ENCODE data around the gene DOC2A.

Gene DOC2A

GRCh38 chr16:30003670-30004423, 7.0 kb downstream of the DOC2A start:
- no peak for DNase-seq

DNA sequence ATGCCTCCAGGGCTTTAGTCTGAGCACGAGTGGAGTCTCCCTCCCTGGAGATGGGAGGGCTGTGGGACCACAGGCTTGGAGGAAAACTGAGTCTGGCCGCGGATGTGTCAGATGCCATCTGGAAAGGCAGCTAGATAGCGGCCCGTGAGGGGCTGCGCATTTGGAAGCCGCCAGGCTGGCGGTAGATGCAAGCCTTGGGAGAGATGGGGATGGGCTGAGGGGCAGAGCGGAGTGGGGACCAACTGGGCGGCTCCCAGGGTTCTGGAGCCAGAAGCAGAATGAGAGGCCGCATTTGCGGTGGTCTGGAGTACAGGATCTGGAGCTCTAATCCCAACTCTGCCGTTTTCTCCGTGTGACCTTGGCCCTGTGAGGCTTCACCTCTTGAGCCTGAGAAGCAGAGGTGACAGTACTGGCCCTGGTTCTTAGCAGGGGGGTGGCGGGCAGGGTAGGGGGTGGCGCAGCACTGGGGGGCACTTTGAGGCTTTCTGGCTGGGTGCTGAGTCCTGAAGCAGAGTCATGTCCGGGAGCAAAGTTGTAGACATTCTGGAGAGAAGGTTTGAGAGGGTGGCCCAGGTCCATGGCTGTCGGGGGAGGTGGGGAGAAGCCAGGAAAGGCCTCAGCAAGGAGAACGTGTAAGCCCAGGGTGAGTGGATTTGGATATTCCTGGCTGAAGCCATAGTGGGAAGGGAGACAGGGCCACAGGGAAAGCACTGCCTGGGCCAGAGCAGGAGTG, 8.0 kb downstream of the DOC2A start:
- no peak for DNase-seq

DNA sequence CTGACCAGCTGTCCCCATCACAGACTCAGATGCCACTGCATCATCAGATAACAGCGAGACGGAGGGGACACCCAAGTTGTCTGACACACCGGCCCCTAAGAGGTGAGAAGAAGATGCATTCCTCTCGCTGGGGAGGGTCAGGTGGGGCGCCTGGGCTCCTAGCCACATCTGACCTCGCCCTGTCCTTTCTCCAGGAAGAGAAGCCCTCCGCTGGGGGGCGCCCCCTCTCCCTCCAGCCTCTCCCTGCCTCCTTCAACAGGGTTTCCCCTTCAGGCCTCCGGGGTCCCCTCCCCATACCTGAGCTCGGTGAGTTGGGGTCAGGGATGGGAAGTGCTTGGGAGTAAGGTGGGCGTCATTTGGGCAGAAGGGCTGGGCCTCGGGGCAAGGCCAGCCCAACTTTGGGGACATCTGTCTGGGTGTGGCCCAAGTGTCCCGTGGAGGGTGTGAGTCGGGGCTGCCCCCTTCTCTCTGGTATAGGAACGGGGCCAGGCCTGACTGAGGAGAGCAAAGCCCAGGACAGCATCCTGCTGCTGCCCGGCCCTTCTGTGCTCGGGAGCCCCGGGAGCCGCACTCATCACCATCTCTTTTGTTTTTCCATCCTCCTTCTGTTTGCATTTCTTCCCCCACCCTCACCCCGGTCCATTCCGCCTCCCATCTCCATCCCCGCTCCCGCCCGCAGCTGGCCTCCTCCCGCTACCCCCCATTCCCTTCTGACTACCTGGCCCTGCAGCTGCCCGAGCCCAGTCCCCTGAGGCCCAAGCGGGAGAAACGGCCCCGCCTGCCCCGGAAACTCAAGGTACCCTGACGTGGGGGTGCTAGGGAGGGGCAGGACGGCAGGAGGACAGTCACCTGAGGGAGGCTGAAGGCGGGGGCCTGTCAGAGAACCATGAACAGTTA, 9.8 kb downstream of the DOC2A start:
- no peak for DNase-seq

GRCh38 chr16:29999605-30000004, 11.2 kb downstream of the DOC2A start:
- DNase-seq = no peak

GRCh38 chr16:29996766-29997250, 14.0 kb downstream of the DOC2A start:
- DNase-seq = no peak

DNA sequence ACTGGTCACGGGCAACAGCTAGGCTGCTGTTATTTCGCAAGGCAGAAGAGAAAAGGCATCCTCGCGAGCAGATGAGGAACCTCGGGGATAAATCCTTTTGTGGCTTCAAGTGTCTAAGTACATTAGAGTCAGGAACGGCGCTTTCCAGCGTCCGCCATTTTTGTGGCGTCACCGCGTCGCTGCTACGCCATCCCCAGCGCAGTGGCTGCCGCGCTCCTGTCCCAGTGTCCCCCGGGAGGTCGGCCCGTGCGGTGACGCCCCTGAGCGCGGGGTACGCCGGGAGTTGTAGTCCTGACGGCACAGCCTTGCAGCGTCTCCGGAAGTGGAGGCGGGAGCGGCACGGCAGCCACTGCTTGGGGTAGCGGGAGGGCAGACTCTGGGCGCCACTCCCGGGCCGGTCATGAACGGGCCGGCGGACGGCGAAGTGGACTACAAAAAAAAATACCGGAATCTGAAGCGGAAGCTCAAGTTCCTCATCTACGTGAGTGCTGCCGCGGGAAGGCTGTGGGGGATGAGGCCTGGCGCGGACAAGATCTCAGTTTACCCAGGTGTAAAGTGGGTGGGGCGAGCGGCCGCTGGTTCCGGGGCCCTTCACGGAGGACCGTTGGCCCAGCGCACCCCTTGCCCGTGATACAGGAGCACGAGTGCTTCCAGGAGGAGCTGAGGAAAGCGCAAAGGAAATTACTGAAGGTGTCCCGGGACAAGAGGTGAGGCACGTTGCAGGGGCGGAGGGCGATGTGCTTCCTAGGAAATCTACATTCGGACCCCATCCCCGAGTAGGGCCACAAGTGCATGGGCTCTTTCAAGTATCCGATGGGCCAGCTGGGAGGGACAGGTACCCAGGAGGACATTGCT, 14.7 kb downstream of the DOC2A start, which contains the start of gene INO80E:
Gene INO80E (plus strand): TSS at position 331 of the 855 bp plus-strand sequence. CDS start 70 bp downstream, at position 401.
- peak; percentile 76 for DNase-seq

- peak; percentile 72 for DNase-seq
Measured at GRCh38 chr16:29995324-29995910, 15.4 kb downstream of the DOC2A start, which contains the start of gene HIRIP3. Gene HIRIP3 (minus strand): TSS chr16:29995617. CDS start chr16:29995605, 12 bp downstream.

GRCh38 chr16:29994600-29995323, 16.1 kb downstream of the DOC2A start:
- no peak for DNase-seq

DNA sequence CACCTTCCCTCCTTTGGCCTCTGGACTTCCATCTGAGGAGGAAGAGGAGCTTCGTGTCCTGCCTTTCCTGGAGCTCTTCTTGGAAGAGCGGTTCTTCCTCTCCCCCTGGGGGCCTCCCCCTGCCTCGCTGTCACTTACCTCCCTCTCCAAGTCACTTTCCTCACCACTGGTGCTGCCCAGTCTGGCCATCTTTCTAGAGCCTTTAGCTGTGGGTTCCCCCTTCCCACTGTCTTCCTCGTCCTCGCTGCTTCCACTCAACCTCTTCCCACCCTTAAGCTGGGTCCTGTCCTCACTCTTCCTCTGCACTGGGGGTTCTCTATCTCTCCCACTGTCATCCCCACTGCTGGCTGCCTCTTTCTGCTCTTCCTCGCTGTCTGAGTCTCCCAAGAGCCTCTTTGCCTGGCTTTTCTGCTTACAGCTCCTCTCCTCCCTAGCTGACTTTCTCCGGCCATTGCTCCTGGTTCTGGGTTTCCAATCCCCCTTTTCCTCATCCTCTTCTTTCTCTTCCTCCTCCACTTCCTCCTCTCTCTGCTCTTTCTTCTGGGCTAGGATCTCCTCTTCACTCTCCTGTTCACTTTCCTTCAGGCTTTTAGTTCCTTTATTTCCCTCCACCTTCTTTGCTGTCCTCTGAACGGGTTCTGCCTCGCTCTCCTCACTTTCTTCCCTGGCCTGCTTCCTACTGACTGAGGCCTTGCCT, 16.8 kb downstream of the DOC2A start:
- DNase-seq = no peak

DNA sequence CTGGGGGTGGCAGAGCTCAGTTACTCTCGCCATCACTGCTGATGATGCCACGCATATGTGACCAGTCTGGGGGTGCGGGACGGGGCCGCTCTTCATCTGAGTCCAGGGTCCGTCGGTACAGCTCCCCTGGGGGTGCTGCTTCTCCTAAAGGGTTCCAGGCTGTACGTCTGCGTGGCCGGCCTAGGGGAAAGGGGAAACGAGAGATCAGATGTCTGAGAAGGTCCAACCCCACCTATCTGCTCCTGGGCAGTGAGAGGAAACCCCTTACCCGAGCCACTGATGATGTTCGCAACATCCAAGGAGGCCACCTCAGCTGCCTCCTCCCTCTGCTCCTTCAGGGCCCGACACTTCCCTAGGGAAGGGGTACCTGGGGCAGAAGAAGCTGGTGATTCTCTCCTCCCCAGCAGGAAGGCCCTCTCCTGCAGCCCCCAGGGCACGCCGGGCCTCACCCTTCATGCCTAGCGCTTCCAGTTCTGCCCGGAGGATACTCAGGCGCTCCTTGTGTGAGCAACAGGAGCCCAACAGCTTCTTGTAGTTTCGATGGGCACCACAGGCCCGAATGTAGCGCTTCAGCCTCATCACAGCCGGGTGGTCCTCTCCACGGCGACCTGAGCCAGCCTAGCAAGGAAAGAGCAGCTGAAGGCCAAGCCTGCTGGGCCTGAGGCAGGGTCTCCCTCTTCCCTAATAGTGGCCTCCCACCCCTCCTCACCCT, 17.5 kb downstream of the DOC2A start:
- DNase-seq = no peak

GRCh38 chr16:29992344-29992967, 18.4 kb downstream of the DOC2A start:
- DNase-seq = no peak

GRCh38 chr16:29991571-29991904, 19.3 kb downstream of the DOC2A start:
- no peak for DNase-seq

- DNase-seq = no peak
Measured at GRCh38 chr16:29990883-29991570, 19.8 kb downstream of the DOC2A start.

DNA sequence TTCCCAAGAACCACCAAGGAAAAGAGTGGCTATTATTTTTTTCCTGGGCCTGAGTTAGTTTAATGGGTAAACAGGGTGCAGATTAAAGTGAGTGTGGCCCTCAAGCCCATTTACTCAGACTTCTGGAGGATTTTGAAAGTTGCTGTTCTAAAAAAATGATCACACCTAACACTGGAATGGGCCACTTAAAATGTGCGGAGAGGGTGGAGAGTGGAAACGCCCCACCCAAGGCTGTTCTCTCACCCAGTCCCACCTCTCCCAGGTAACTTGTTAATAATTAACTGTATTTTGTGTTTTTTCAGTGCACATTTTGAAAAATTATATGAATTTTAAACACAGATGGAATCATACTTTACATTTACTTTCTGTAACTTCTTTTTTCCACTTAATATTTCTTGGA, 20.8 kb downstream of the DOC2A start:
- DNase-seq = no peak

DNA sequence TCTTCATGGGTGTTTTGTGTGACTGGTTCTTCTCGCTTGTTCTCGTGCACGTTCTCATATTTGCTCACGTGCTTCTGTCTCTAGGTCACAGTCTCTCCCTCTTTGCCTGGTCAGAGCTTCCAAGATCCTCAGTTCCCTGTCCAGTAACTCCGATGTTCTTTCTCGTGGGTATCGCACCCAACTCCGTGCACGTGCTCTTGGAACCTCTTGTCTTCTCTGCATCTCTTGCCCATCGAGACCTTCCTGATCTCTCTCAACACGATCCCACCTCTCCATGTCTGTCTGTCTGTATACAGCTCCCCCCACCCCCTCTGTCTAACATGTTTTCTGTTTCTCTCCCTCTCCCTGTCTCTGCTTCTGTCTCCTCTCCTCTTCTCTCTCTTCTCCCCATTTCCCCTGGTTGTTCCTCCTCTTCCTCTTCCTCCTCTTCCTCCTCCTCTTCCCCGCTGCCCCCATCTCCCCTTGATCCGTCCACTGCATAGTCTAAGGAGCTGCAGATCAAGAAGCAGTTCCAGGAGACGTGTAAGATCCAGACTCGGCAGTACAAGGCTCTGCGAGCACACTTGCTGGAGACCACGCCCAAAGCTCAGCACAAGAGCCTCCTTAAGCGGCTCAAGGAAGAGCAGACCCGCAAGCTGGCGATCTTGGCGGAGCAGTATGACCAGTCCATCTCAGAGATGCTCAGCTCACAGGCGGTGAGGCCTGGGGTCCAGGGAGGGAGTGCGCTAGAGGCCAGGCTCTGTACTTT, 21.5 kb downstream of the DOC2A start:
- DNase-seq = no peak

DNA sequence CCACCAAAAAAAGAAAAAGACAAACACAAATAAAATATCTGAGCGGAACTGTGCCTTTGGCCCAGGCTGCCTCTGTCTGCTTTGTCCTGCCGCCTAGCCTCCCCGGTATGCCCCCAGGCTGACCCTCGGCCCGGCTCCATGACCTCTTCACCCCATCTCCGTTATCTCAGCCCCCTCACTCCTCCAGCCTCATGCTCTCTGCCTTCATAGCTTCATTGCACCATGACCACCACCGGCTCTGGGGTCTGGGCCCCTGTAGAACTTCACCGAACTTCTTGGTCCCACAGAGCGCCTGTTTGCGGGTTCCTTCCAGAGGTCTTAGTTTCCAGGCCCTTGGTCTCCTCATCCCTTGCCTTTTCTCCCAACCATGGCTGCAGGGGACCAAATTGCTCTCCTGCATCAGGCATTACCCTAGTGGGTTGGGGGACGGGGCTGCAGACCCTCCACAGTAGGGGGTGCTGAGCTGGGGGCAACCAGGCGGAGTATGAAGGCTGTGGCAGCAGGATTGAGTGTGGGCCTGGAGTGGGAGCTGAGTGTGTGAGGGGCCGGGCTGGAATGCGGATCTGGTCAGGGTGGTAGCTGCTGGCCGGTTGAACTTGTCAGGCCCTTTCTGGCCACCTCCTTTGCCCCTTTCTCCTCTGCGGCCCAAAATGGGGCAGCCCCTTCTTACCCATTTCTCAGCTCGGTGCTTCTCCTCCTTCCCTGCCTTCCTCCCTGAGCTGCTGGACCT, 22.3 kb downstream of the DOC2A start:
- DNase-seq = no peak
